GM21737 (cell line): ENCODE measurements around the gene SSR1.

Experiments used
- ATAC-seq: cut with Tn5 transposase; IDR thresholded peaks from one replicate; pipeline ENCODE4 v1.9.1; 2021; ENCODE audit warnings: mild to moderate bottlenecking, moderate library complexity; ENCODE audit not compliant: unreplicated experiment

The SSR1 gene

DNA sequence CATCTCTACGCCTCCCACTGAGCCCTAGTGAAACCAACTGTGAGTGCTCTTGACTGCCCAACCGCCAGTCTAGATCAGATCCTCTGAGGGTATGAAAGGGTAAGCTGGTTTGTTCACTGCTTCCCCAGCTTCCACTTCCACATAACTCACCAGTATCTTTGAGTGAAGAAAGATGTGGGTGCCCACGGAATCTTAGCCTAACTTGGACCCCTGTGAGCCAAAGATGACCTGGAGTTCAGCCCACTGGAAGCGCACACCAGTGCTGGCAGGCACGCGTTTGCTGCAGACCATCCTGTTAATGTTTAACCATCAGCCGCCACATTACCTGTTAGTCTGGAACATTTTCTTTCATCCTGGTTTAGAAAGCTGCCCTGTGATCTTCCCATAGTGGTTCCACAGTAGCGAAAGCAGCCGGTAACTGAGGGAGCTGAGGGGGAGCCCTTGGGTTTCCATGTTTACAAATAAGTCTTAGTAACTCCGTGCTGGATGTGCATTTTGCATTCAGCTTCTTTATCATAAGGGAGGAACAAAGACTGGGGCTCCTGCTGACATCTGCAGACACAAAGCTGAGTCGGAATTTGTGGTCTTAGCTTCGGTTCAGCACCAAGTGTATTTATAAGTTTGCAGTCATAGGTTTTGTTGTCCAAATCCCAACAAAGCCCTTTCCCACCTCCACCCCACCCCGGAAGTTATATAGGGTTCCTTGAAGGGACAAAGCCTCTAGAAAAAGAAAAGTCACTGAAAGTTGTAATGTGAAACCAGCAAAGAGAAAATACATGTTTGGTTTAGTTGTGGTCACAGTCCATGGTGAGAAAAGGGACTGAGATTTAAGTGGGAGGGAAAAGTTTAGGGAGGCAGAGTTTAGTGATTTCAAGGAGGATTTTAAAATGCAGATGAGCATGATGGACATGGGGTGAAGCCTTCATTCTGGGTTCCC, 71.0 kb downstream of the SSR1 start:
- no peak for ATAC-seq

DNA sequence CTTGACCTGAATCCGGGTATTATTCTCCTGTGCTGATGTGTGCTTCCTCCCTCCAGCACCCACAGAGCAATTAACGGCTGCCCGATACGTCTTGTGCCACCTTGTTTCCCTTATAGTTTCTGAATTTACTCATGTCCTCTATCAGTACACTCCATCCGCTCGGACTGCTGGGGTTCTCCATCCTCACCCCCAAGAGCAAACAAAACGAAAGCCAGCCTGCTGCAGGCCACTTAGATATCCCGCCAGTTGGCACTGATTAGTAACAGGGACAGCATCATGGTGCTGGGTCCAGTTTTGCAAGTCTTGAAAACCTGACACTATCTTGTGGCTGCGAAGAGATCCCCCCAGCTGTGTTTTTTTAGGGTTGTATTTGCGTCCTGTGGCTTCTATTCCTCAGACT, 71.8 kb downstream of the SSR1 start:
- ATAC-seq, result no peak

DNA sequence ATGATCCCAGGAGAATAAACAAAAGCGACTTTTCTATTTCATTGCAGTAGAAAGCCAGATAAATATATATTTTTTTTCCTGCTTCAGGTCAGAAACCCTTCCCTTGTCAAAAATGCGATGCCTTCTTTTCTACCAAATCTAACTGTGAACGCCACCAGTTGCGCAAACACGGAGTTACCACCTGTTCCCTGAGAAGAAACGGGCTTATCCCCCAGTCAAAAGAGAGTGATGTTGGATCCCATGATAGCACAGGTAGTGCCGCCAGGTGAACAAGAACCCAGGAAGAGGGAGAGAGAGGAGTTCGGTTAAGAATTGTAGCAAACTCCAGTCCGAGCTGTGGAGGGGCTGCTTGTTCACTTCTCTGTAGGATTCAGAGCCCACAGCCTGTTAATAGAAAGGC, 72.6 kb downstream of the SSR1 start:
- no peak for ATAC-seq

DNA sequence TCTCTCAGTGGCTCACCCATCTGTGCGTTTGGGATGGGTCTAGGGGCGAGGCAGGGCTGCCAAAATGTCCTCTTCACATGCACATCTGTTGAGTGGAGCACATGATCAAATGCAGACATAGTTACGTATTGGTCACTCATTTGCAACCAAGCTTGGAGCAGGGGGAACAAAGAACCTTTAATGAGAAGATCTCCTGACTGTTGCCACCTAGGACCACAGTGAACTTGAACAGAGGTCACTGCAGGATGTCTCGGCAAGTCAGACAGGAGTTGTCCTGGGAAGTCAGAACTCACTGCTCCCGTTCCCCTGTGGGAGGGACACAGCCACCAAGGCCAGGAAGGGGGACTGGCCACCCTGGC, 73.4 kb downstream of the SSR1 start:
- no peak for ATAC-seq

DNA sequence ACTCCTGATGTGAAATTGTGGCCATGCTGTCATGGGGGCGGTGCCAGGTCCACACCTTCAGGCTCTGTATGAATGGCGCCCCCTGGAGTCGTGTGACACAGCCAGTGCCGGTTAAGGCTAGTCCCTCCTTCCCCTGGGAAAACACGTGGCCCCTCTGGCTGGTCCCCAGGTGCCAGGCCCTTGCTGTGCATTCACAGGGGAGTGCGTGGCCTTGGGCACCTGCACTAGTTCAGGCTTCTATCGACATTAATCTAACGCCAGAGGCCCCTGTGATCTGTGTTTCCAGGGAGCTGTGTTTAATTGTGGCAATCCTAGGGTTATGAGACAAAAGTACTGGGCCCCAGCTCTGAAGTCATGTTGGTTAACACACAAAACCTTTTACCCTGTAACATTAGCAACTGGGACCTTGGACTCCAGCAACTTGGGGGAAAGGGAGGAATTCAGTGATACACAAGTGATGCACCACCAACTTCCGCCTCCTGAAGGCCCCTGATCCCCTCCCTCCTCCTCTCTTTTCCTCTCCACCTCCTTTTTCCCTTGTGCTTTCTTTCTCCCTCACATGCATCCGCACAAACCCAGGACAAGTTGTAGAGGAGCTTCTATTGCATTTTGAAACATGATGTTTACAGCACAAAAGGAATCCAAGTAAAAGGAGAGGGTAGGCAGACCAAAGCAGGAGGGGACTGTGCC, 74.0 kb downstream of the SSR1 start:
- ATAC-seq, result peak; percentile 59

DNA sequence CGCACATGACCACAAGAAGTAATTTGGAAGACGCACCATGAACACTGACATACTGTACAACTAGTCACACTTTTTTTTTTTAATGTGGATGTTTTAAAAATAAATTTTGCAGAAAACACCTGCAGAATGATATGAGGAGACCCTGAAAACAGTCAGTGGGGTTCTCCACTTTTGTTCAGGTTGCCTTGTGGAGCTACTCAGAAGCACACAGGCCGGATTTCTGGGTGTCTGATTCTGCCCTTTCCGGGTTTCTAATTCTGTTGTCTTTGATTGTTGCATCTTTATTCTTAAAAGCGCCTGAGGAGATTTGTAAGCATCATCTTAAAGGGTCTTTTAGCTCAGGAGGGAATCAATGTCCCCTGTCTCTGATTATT, 74.5 kb downstream of the SSR1 start:
- no peak for ATAC-seq

DNA sequence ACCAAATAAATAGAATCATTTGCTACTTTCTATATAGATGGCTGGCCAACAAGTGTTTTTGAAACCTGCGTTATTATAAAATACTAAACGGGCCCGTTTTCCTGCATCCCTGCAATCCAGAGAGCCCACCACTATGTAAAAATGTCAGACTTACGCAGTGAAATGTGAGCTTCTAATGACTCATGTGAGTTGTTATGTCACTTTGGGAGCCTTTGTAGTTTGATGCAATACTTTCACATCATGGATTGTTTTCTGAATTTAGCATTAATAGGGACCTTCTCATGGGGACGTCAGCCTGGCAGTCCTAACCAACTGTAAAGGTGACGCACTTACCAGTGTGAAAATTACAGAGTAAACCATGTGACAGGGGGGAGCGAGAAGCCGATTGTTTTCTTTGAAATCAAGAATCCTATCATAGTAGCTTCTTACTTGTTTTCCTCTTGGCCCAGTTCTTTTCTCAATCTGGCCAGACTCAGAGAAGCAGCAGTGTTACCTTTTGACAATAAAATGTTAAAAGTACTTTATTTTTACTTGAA, 75.3 kb downstream of the SSR1 start:
- no peak for ATAC-seq

DNA sequence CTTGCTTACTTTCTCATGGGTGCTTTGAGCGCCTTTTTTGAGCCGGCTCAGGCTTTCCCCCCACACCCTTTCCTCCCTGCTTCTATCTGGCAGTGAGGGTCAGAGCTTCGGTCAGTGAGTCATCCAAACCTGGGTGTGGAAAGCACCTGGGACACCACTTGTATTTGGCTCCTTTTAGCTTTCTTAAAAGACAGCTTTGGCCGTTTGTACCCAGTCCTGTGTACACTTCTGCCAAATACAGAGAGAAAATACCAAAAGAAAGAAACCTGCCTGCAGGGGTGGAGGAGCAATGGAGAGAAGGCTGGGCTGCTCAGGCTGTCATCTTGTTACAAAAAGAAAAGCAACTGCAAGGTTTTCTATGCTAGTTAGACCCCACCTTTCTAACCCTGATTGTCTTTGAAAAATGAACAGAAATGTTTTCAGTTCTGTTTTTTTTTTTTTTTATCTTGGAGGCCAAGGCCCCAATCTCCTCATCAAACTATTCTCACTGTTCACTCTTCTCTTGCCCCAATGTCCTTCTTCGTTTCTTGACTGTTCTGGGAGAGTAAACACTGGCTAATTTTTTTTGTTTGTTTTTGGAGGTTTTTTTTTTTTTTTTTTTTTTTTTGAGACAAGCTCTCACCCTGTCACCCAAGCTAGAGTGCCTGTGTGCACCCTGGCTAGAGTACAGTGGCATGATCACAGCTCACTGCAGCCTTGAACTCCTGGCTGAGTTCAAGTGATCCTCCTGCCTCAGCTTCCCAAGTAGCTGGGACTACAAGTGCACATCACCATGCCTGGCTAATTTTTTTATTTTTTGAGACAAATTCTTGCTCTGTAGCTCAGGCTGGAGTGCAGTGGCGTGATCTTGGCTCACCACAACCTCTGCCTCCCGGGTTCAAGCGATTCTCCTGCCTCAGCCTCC, 76.4 kb downstream of the SSR1 start:
- ATAC-seq, result no peak

DNA sequence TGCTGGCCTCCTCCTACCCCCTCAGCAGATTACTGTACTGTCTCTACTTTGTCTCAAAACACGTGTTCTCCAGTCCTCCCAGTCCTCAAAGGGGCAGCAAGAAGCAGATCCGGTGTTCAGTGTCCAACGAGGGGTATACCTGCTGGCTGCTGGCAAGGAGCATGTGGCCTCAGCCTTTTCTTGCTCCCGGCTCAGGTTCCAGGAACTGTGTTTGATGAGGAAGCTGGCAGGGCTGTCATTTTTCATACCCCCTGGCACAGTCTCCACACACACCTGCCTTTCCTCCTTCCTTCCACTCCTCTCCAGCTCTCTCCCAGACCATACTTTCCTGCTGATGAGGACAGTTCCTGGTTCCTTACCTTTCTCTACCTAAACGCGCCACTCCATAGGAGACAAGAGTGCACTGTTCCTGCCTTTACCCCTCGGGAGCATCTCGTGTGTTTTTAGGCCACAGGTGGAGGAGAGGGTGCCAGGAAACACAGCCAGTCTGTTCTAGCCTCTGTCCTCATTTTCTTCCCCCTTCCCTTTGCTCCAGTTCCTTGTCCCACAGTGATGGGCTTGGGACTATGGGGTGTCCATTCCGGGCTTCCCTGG, 77.2 kb downstream of the SSR1 start:
- ATAC-seq, result no peak

DNA sequence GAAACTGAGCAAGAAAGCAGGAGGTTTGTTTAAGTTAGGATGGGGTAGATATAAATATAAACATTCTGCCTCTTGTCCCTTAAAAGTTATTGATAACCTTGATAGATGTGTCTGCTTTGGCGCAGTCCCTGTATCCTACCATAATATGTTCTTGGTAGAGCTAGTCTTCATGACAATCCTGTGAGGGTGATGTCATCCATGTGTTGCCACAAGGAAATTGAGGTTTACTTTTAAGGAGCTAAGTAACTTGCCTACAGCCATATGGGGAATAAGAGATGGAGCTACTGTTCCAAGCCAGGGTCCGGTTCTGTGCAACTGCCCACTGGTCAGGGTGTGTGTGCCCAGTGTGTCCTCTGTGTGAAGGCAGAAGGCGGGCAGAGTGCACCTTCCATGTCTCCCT, 78.5 kb downstream of the SSR1 start:
- ATAC-seq, result no peak

DNA sequence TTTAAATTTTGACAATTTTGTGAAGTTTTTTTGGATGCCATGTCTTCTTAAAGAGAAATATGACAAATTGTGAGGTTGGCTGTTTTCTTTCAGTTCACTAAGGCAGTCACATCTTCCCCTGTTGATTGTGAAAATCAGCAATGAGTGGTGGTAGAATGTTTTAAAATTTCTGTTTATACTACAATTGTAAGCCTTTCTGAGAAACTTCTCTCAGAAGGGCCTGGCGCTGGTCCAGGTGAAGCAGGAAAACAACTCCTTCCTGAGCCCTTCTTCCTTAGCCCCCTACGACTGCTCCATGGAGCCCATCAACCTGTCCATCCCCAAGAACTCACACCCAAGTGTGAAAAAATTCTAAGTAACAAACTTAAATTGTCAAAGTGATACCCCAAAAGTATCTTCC, 80.6 kb downstream of the SSR1 start:
- ATAC-seq, result no peak

DNA sequence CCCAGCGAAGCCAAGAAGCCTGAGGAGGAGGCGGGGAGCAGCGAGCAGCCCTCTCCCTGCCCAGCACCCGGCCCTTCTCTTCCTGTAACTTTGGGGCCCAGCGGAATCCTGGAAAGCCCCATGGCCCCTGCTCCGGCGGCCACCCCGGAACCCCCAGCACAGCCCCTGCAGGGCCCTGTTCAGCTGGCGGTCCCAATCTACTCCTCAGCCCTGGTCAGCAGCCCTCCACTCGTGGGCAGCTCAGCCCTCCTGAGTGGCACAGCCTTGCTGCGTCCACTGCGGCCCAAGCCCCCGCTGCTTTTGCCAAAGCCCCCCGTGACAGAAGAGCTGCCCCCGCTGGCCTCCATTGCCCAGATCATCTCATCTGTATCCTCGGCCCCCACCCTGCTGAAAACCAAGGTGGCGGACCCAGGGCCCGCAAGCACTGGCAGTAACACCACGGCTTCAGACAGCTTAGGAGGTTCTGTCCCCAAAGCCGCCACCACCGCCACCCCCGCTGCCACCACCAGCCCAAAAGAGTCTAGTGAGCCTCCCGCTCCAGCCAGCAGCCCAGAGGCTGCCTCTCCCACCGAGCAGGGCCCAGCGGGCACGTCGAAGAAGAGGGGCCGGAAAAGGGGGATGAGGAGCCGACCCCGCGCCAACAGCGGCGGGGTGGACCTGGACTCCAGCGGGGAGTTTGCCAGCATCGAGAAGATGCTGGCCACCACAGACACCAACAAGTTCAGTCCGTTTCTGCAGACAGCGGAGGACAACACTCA, 81.9 kb downstream of the SSR1 start:
- ATAC-seq, result no peak

DNA sequence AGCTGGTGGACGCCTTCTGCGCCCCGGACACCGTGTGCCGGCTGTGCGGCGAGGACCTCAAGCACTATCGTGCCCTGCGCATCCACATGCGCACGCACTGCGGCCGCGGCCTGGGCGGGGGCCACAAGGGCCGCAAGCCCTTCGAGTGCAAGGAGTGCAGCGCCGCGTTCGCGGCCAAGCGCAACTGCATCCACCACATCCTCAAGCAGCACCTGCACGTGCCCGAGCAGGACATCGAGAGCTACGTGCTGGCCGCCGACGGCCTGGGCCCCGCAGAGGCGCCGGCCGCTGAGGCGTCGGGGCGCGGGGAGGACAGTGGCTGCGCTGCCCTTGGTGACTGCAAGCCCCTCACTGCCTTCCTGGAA, 82.7 kb downstream of the SSR1 start:
- no peak for ATAC-seq

DNA sequence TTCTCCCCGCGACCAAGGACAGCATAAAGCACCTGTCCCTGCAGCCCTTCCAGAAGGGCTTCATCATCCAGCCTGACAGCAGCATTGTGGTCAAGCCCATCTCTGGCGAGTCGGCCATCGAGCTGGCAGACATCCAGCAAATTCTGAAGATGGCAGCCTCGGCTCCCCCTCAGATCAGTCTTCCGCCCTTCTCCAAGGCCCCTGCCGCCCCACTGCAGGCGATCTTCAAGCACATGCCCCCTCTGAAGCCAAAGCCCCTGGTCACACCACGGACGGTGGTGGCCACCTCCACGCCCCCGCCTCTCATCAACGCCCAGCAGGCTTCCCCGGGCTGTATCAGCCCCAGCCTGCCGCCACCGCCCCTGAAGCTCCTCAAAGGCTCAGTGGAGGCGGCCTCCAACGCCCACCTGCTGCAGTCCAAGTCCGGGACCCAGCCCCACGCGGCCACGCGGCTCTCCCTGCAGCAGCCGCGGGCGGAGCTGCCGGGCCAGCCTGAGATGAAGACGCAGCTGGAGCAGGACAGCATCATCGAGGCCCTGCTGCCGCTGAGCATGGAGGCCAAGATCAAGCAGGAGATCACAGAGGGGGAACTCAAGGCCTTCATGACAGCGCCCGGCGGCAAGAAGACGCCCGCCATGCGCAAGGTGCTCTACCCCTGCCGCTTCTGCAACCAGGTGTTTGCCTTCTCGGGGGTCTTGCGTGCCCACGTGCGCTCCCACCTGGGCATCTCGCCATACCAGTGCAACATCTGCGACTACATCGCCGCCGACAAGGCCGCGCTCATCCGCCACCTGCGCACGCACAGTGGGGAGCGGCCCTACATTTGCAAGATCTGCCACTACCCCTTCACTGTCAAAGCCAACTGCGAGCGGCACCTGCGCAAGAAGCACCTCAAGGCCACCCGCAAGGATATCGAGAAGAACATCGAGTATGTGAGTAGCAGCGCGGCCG, 83.3 kb downstream of the SSR1 start:
- no peak for ATAC-seq

DNA sequence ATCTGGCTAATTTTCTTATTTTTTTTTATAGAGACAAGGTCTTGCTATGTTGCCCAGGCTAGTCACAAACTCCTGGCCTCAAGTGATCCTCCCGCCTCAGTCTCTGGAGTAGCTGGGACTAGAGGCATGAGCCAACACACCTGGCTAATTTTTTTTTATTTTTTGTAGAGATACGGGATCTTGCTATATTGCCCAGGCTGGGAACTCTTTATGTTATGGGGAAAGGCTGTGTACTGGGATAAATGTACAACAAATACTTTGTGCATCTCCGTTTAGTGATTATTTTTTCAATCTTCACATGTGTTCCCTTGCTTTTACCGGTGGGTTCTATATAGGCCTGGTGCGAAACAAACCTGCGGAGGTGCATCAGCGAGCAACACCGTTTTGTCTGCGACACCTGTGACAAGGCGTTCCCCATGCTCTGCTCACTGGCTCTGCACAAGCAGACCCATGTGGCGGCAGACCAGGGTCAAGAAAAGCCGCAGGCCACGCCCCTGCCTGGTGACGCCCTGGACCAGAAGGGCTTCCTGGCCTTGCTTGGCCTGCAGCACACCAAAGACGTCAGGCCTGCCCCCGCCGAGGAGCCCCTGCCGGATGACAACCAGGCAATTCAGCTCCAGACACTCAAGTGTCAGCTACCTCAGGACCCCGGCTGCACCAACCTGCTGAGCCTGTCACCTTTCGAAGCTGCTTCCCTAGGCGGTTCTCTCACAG, 84.2 kb downstream of the SSR1 start:
- ATAC-seq, result no peak

DNA sequence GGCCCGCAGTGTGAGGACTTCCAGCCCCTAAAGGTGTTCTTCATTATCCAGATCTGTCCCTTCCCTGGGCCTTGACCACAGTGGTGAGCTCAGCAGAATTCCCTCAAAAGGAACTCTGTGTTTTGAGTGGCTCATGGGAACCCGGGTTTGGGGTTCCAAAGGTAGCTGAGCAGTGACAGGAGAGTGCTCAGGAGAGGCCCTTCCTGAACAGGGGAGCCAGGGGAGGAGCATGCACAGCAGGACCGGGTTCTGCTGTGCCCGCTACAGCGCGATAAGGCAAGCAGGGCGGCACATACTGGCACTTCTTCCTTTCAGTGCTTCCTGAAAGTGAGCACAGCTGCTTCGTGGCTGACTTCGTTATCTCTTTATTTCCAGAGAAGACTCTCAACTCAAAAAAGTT, 88.3 kb downstream of the SSR1 start:
- no peak for ATAC-seq

DNA sequence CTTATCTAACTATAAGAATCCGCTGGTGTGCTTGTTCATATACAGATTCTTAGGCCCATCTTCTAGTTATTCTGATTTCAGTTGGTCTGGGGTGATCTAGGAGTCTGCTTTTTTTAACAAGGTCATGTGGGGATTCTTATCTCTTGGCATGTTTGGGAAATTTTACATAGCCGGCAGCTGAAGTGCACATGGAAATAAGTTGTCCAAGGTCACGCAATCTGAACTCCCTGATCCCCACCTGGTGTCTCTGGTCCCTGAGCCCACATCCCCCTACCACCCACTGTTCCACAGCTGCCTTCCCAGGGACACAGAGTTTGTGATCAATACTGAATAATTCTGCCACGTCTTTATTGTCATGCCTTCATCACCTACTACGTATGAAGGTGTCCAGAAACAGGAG, 90.8 kb downstream of the SSR1 start:
- ATAC-seq, result no peak

DNA sequence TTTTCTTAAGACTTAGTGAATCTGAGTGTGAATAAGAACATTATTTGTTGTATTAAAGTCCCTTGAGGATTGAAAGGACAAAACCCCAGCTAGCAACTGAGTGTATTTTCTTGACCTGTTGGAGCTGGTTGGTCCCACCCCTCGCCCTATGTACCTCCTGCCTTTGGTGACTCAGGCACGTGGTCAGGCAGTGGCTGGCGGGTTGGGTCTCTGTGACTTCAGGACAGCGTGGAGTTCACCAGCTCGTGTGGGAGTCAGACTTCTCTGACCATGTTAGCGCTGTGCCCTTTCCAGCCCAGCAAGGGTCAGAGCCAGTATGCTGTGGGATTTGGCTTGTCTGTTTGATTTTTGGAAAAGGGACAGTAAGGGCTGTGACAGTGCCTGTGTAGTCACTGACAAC, 93.7 kb downstream of the SSR1 start:
- ATAC-seq, result no peak
